Effector CD8-positive, alpha-beta T cell (primary cell): Measurements from ENCODE around the gene SCO1.
"Not testable (repeated sequence)": the region's sequence is repeated elsewhere in the genome, so short reads cannot be mapped to it uniquely, and the experiment has no call there.

Experiments used
- DNase-seq: peaks from one replicate; lab custom pipeline; 2025; lab: John Stamatoyannopoulos, UW

Gene SCO1

DNA sequence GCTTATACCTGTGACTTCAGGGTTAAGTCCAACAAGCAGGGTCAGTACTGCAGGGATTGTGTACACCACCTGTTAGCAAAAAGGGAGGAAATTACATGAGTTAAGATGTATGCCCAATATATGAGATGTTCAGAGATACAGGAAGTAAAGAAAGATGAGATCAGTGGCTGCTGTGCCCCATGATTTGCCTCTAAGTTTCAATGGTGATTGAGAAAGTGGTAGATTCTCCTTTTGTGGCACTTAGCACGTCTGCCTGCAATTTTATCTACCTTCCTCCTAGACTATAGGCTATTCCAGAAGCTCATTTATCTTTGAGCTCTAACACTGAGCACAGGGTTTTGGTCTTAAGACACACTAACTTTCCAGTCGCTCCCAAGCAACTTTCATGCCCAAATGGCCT lies 28.9 kb upstream of the SCO1 start:
- no peak for DNase-seq

DNA sequence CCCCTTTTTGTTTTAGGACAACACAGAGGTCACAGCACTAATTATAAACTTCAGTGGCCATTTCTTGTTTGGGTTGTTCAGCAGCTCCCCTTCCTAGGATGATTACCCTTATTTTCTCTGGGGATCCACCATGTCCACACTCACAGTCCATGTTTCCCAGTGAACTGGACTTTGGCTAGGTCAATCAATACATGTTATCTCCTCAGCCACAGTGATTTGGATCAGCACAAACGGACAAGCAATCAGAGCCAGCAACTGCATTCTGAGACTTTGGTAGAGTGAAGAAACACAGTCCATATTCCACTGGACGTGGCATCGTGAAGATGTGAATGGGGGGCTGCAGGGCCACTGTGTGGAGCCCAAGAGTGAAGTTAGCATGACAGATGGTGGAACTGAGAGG lies 27.9 kb upstream of the SCO1 start:
- DNase-seq: no peak

- no peak for DNase-seq
Measured at GRCh38 chr17:10724546-10725195, 27.3 kb upstream of the SCO1 start.

DNA sequence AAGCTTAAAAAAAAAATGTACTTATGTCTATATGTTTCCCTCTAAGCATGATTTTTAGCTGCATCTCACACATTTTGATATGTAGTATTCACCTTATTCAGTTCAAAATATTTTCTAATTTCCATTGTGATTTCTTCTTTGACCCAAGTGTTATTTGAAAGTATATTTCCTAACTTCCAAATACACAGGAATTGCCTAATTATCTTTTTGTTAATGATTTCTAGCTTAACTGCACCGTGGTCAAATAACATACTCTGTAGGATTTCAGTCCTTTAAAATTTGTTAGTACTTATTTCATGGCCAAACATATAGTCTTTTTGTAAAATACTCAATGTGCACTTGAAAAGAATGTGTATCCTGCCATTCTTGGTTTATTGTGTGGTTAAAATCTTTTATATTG lies 21.2 kb upstream of the SCO1 start:
- no peak for DNase-seq

GRCh38 chr17:10716218-10716617 lies 18.9 kb upstream of the SCO1 start:
- DNase-seq: no peak

- DNase-seq: no peak
Measured at GRCh38 chr17:10713318-10713717, 16.0 kb upstream of the SCO1 start.

DNA sequence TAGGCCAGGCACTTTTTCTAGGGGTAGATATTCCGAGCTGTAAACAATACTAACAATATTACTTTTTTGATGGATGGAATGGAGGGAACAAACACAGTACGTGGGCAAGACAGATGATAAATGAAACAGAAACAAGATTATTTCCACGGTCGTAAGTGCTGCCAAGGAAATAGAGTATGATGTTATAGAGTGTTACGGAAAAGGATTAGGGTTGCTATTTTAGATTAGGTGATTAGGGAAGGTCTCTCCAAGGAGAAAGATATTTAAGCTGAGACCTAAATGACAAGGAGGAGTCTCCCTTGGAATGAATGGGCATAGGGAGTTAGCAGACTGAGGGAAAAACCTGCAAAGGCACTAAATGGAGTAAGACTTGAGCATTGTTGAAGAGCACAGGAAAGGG lies 8.4 kb upstream of the SCO1 start:
- no peak for DNase-seq

DNA sequence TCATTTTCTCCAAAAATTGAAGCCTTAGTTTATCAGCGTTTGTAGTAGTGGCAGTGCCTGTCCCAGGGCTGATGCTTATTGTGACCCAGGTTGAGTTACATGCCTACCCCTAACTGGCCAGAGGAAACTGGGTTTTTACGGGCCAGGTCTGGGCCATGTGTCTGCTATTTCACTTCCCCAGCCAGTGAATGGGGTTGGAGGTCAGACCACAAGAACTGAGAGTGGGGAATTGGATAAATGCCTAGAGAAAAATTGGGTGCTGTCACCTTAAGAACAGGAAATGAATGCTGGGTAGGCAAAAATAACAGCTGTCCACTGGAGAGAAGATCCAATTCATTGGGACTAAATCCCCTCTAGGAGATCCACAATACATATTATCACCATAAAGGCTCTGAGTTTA lies 5.2 kb upstream of the SCO1 start:
- no peak for DNase-seq

- DNase-seq: no peak
Measured at GRCh38 chr17:10699856-10700255, 2.5 kb upstream of the SCO1 start.

DNA sequence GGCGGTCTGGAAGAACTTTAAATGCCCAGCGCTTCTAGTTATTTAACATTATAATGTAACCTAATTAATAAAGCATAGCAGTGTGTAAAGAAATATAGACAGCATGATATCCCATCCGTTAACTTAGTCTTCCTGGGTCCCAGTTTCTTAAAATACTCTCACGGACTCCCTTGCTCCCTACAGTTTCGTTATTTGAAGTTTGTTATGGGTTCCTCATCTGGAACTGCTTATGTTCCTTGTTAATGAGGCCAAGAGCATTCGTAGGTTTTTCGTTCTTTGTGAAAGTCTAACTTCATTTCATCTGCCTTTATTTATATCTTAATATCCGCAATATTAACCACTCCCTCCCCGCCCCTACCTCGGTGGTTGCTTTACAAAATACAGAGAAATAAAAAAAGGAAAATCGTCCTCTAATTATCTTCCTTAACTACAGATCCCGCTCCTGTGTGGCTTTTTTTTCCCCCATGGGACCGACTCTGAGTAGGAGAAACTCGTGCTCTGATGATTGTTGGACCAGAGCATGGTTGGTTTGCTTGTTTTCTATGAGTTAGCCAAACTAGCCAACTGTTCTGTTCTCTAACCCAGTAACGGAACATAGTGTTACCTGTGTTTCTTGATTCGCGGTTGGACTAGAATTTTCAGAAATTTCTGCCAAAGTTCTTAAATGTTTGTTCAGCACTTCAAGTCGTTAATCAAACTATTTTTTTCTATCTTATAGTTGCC lies 924 bp upstream of the SCO1 start:
- no peak for DNase-seq

DNA sequence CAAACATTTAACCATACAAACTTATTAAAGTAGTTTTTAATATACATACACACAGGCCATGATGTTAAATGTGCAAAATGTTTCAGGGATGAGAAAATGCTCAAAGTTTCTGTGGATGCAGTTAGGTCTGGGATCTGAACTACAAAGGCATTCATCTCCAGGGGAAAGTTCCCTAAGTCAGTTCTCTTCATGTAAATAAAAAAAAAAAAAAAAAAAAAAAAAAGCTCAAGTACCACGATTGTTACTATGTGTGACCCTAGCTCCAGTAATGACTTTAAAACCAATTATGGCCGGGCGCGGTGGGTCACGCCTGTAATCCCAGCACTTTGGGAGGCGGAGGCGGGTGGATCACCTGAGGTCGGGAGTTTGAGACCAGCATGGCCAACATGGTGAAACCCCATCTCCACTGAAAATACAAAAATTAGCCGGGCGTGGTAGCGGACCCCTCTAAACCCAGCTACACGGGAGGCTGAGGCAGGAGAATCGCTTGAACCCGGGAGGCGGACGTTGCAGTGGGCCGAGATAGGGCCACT lies 1.4 kb downstream of the SCO1 start:
- DNase-seq: not testable (repeated sequence)

DNA sequence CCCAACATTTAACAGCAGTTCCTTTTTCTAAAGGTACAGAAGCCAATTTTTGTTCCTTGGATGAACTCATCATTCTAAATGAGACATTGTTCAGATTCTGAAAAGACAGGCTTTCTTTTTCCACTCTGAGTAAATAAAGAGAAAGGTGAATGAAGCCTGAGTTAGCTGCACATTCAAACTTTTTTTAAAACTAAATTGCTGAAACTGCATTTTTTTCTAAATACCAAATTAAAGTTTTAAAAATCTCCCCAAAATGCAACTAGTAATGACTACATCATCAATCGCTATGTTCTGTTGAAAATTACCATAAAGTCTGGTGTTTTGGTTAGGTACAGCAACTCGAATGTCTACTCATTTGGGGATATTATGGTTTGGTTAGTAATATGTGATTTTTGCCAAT lies 9.8 kb downstream of the SCO1 start:
- no peak for DNase-seq

GRCh38 chr17:10683853-10684252 lies 13.5 kb downstream of the SCO1 start:
- DNase-seq: no peak

- no peak for DNase-seq
Measured at GRCh38 chr17:10681866-10682446, 15.4 kb downstream of the SCO1 start.

- DNase-seq: no peak
Measured at GRCh38 chr17:10674704-10675103, 22.6 kb downstream of the SCO1 start.

DNA sequence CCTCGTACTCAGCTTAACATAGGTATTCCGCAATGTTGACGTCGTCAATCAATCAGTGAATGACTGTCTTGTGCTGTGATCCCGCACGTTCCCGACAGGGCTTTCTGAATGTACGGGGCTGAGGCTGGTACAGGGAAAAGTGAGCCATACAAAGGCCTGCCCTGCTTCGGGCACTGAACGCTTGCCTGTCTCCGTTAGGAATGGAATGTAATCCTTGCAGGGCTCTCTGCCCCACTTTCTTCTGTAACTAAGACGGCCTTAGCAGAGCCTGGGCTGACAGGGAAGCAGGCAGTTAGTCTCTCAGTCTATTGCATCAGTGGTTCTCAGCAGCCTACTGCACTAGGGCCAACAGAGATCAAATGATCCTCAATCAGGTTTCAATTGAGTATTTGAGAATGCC lies 24.0 kb downstream of the SCO1 start:
- no peak for DNase-seq

DNA sequence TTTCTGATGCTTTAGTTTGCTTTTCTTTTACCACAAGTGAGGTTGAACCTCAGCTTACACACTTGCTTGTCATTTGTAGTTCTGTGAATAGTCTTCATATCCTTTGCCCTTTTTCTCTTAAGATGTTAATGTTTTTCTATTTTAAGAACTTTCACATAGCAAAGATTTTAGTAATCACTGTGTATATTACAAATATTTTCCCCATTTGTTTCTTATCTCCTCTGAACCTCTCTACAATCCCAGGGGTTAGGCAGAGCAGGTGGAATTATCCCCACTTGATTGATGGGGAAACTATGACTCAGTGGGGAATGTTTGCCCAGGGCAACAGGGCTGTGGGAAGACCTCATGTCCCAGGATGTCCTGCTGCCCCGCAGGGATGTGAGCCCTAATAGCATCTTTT lies 28.6 kb downstream of the SCO1 start:
- no peak for DNase-seq

DNA sequence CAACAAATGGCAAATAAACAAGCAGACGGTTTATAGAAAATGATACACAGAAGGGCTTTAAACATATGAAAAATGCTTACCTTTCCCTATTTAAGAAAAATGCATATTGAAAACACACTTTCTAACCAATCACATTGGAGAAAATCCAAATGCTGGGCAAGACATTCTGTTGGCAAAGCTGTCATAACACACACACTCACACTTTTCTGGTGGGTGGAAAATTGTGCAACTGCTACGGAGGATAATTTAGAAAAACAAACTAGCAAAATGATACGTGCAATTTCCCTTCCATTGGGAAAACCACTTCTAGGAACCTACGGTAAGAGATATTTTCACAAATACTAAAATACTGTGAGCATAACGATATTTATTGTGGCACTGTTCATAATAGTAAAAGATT lies 30.4 kb downstream of the SCO1 start:
- DNase-seq: no peak

DNA sequence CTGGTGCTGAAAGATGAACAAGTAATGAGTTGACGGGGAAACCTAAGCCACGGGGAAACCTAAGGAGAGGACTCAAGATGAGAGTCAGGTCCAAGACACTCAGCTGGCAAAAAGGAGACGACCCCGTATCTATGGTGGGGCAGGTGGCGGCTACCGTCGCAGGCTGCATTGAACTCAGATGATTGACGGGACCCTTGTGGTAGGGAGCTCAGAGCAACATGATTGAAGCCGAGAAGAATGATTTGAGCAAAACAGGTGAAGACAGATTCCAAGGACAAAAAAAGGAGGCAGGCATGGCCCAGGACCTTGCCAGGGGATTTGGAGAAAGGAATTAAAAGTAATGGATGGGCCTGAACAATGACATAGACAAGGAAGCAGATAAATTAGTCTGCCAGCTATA lies 32.8 kb downstream of the SCO1 start:
- no peak for DNase-seq

DNA sequence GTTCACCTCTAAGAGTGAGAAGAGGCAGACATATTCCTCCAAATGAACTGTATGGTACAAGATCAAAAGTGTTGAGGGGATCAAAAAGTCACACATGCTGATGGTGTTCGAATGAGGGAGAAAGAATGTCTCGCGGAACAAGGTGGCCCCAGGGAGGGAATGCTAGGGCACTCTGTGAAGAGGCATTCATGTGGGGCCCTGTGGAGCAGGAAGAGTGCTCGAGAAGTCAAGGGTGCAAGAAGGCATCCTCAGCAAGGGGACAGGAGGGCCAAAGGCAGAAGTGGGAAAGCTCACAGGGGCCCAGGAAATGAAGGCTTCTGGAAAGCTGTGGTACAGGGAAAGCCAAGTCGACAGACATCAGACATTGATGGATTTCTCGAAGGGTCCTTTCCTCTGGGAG lies 34.1 kb downstream of the SCO1 start:
- no peak for DNase-seq

- DNase-seq: no peak
Measured at GRCh38 chr17:10661437-10661836, 35.9 kb downstream of the SCO1 start.

DNA sequence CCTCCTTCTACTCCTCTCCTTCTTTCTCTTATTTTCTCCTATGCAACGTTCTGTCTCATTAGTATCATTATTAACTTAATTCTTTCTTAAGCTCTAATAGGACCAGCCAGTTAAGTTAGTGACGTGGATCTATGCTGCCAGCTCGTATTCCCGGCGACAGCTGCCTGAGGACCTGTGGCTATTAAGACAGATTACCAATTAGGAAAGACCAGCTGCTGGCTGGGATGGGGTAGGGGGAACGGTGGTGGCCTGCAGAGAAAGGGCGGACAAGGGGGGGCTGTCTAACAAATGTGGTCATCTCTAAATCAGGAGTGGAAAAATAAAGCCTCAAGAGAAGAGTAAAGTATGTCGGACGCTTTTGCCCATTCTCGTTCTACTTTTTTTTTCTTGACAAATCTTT lies 39.5 kb downstream of the SCO1 start:
- DNase-seq: no peak

GRCh38 chr17:10657148-10657547 lies 40.2 kb downstream of the SCO1 start, which contains the start of gene MYH3:
MYH3 (minus strand) TSS chr17:10657309; CDS start chr17:10655064, 2,245 bp downstream.
- no peak for DNase-seq
